LNCAP (cell line): Measurements from ENCODE around the gene B9D2.

Experiments
- CTCF ChIP-seq: fragments of 450-650 bp; IDR thresholded peaks from 2 replicates; pipeline ENCODE4 v1.5.1; 2017; ENCODE audit warnings: mild to moderate bottlenecking

B9D2 gene

DNA sequence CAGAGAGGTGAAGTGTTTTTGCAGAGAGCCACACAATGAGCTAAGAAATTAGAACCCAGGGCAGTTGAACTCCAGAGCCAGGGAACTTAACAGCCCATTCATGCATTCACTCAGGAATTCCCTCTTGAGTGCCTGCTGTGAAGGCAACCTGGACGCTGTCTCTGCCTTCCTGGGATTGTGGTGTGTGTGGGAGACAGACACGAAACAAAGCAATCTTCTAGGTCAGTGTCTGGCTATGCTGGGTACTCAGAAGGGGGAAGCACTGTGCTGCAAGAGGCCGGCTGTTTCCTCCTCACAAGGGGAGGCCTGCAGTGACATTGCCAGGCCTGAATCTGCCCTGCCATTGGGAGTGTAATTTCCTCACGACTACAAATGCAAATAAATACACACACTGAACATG, 43.3 kb upstream of the B9D2 start:
- TF ChIP-seq CTCF: no peak

- TF ChIP-seq CTCF: no peak
Observed at GRCh38 chr19:41405776-41406175, 41.8 kb upstream of the B9D2 start.

GRCh38 chr19:41403181-41403970, 39.4 kb upstream of the B9D2 start:
- TF ChIP-seq CTCF: no peak

GRCh38 chr19:41402010-41402409, 38.1 kb upstream of the B9D2 start:
- no peak for TF ChIP-seq CTCF

DNA sequence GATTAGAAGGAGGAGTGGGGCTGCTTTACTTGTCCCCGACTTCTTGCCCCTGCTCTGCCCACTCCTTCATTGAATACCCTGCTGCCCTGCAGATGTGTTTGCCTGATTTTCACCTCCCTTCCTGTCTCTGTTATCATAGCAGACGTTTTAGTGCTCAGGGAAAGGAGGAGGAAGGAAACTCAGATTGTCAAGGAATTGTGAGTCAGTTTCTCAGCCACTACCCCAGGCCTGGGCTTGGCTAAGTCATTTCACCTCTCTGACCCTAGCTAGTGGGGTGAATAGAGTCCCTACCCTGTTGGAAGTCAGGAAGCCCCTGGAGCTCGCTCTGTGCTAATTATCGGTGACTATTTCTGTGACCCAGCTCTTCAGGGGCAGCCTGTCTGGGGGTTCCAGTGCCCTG, 37.5 kb upstream of the B9D2 start:
- no peak for TF ChIP-seq CTCF

GRCh38 chr19:41399525-41399924, 35.6 kb upstream of the B9D2 start:
- TF ChIP-seq CTCF: no peak

GRCh38 chr19:41399091-41399490, 35.1 kb upstream of the B9D2 start:
- TF ChIP-seq CTCF: no peak

GRCh38 chr19:41398598-41398997, 34.6 kb upstream of the B9D2 start:
- no peak for TF ChIP-seq CTCF
